DOHH2 (cell line): ENCODE results near the gene TMTC2.

Source experiments
- H3F3A ChIP-seq: fragments of 200-600 bp; sonication (generic), shearing (Covaris generic); 2 replicates; pipeline ENCODE4 v1.6.0; 2016; ENCODE audit warnings: antibody characterized with exemption, mild to moderate bottlenecking; ENCODE audit not compliant: control insufficient read depth, insufficient read depth
- H3K27ac ChIP-seq: fragments of 200-600 bp; sonication (generic); 2 replicates; pipeline ENCODE4 v1.5.1; 2014; ENCODE audit warnings: low read depth, mild to moderate bottlenecking, low read length, moderate library complexity
- H3K27me3 ChIP-seq: fragments of 200-600 bp; sonication (generic); 2 replicates; pipeline ENCODE4 v1.6.1; 2014; ENCODE audit warnings: mild to moderate bottlenecking, low read length, mixed read lengths; ENCODE audit not compliant: control insufficient read depth
- H3K36me3 ChIP-seq: fragments of 200-600 bp; sonication (generic); 2 replicates; pipeline ENCODE4 v1.6.1; 2014; ENCODE audit warnings: mild to moderate bottlenecking, low read length, moderate library complexity, mixed read lengths; ENCODE audit not compliant: control insufficient read depth
- H3K4me1 ChIP-seq: fragments of 200-600 bp; sonication (generic); 2 replicates; pipeline ENCODE4 v1.6.1; 2014; ENCODE audit warnings: mild to moderate bottlenecking, low read length, mixed read lengths; ENCODE audit not compliant: control insufficient read depth
- H3K4me2 ChIP-seq: fragments of 200-600 bp; sonication (generic); 2 replicates; pipeline ENCODE4 v1.6.0; 2014; ENCODE audit warnings: mild to moderate bottlenecking, low read length, moderate library complexity
- H3K4me3 ChIP-seq: fragments of 200-600 bp; sonication (generic); 2 replicates; pipeline ENCODE4 v1.5.1; 2014; ENCODE audit warnings: mild to moderate bottlenecking, low read length, mixed read lengths
- H3K79me2 ChIP-seq: fragments of 200-600 bp; sonication (generic); 2 replicates; pipeline ENCODE4 v1.6.1; 2014; ENCODE audit warnings: mild to moderate bottlenecking, low read length, mixed read lengths; ENCODE audit not compliant: control insufficient read depth
- H3K9me2 ChIP-seq: fragments of 200-600 bp; sonication (generic); replicated peaks from 2 replicates; pipeline ENCODE4 v1.6.1; 2014; ENCODE audit warnings: mild to moderate bottlenecking, low read length, mixed read lengths; ENCODE audit not compliant: control insufficient read depth
- H3K9me3 ChIP-seq: fragments of 200-600 bp; sonication (generic); 2 replicates; pipeline ENCODE4 v1.6.1; 2014; ENCODE audit warnings: antibody characterized with exemption, low read length, mixed read lengths; ENCODE audit not compliant: control insufficient read depth, insufficient read depth
- H4K20me1 ChIP-seq: fragments of 200-600 bp; sonication (generic); 2 replicates; pipeline ENCODE4 v1.6.0; 2014; ENCODE audit warnings: low read depth, mild to moderate bottlenecking, antibody characterized with exemption, low read length, moderate library complexity; ENCODE audit not compliant: control insufficient read depth, insufficient read depth
- EZH2phosphoT487 ChIP-seq: fragments of 200-600 bp; sonication (generic); IDR thresholded peaks from 2 replicates; pipeline ENCODE4 v1.6.1; 2017; ENCODE audit warnings: borderline replicate concordance, mild to moderate bottlenecking, antibody characterized with exemption, low read length, moderate library complexity, mixed read lengths
- TF ChIP-seq, protein P1 (sequence below): fragments of 200-600 bp; sonication (generic); IDR thresholded peaks from one replicate; pipeline ENCODE4 v1.5.1; 2014; ENCODE audit warnings: antibody characterized with exemption, mild to moderate bottlenecking, low read depth, low read length; ENCODE audit not compliant: poor library complexity, severe bottlenecking

Gene TMTC2

DNA sequence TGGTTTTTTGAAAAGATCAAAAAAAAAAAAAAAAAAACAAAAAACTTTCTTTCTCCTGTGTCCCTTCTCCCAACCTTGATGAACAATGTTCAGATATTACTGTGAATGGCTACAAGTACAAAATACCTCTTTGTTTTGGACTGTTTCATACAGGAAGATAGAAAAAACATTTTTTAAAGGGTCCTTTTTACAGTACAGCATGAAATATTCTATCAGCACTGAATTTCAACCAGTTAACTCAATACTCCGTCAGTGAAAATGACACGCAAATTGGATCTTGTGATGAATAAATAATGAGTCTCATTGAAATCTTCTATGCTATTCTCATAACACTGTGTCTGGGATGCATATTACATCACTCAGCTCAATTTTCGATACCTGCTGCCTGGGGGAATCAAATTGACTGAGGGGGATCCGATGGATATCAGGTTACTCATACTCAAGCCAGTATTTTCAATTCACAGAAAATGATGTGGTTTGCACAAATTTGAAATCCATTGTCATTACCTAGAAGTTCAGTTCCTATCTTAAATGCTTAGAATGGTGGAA, 179.6 kb downstream of the TMTC2 start:
- H3K9me3 ChIP-seq: no peaks in the 10 kb centered on the region
- H3K27ac ChIP-seq: no peak overlapping the region
- H4K20me1 ChIP-seq: no peaks in the 10 kb centered on the region
- peaks cover 9% of the 10 kb centered on the region for H3F3A ChIP-seq
- peaks cover 33% of the 10 kb centered on the region for H3K4me1 ChIP-seq
- H3K4me3 ChIP-seq: no peak overlapping the region
- no peak overlapping the region for H3K4me2 ChIP-seq
- H3K36me3 ChIP-seq: no peaks in the 10 kb centered on the region
- no peak for TF ChIP-seq EZH2phosphoT487
- TF ChIP-seq, protein P1, sequence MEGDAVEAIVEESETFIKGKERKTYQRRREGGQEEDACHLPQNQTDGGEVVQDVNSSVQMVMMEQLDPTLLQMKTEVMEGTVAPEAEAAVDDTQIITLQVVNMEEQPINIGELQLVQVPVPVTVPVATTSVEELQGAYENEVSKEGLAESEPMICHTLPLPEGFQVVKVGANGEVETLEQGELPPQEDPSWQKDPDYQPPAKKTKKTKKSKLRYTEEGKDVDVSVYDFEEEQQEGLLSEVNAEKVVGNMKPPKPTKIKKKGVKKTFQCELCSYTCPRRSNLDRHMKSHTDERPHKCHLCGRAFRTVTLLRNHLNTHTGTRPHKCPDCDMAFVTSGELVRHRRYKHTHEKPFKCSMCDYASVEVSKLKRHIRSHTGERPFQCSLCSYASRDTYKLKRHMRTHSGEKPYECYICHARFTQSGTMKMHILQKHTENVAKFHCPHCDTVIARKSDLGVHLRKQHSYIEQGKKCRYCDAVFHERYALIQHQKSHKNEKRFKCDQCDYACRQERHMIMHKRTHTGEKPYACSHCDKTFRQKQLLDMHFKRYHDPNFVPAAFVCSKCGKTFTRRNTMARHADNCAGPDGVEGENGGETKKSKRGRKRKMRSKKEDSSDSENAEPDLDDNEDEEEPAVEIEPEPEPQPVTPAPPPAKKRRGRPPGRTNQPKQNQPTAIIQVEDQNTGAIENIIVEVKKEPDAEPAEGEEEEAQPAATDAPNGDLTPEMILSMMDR: no peak
- no peaks in the 10 kb centered on the region for H3K79me2 ChIP-seq
- no peaks in the 10 kb centered on the region for H3K9me2 ChIP-seq
- H3K27me3 ChIP-seq: no peaks in the 10 kb centered on the region

DNA sequence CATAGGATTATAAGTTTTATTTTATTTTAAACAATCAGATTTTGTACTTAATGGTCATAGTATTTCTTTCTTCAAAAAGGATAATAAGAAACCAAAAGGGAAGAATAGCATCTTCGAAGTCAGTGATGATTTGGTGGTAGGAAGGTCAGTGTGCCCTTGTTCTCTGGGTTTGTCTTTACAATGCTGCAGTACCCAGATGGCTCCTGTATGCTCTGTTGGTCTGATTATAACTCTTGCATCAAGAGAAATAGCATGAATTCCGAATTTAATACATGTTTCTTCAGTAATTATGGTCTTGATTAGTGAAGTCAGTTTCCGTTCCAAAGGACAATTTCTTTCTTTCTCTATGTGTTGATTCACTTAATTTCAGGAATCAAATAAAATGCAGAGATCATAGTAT, 180.2 kb downstream of the TMTC2 start:
- Histone ChIP-seq H3K4me1 (peaks cover 36% of the 10 kb centered on the region), H3K9me3 (no peaks in the 10 kb centered on the region), H3K79me2 (no peaks in the 10 kb centered on the region), H3K4me2 (no peak overlapping the region), H3K9me2 (no peaks in the 10 kb centered on the region), H3K27me3 (no peaks in the 10 kb centered on the region), H4K20me1 (no peaks in the 10 kb centered on the region), H3K36me3 (no peaks in the 10 kb centered on the region), H3K27ac (no peak overlapping the region), H3F3A (peaks cover 11% of the 10 kb centered on the region), H3K4me3 (no peak overlapping the region)
- no peak for TF ChIP-seq EZH2phosphoT487
- TF ChIP-seq, protein P1: no peak

DNA sequence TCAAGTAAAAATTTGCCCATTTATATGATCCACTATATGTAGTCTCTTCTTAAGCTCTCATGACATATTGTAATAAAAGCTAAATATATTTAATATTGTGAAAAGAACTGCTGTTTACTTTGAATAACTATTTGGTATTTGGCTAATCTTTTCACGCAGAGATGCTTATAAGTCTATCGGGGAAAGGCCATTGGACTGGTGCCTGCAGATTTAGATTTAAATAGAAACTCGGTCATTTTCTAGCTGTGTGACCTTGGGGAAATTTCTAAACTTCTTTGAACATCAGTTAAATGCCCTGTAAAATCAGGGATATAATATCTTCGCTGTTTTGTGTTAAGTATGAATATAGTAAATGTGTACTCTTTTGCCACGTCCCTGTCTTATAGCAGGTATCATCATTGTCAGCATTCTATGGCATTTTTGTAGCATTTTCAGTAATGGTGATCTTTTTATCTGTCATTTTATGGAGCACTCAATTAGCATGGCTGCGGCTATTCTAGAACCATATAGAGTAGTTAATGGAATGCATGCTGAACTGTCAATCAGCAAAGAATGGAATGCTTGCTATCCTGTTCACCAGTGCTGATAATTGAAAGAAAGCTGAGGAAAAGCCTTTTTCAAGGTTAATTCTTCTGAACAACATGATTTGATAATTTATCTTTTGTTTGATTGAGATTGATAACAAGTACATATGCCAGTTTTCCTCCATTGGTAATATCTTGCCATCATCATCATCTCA, 181.2 kb downstream of the TMTC2 start:
- Histone ChIP-seq H3K79me2 (no peaks in the 10 kb centered on the region), H3K4me3 (no peak overlapping the region), H3F3A (peaks cover 17% of the 10 kb centered on the region), H3K4me1 (peaks cover 42% of the 10 kb centered on the region), H3K27me3 (no peaks in the 10 kb centered on the region), H4K20me1 (no peaks in the 10 kb centered on the region), H3K9me3 (no peaks in the 10 kb centered on the region), H3K36me3 (no peaks in the 10 kb centered on the region), H3K9me2 (no peaks in the 10 kb centered on the region), H3K4me2 (no peak overlapping the region), H3K27ac (no peak overlapping the region)
- TF ChIP-seq, protein P1: no peak
- TF ChIP-seq EZH2phosphoT487: no peak
